K562 (cell line): Measurements from ENCODE around the gene KRT77. TPM values are rescaled to one million over a fixed set of nuclear protein-coding genes. Genes with fewer than 3 reads are reported as not detected.
A peak's percentile ranks its signal among the peaks of the same experiment; 100 is the strongest.

Source experiments
- ATAC-seq: fragments of 200-7000 bp; cut with Tn5 transposase; 3 replicates; pipeline ENCODE4 v1.9.1; 2020; ENCODE audit warnings: moderate library complexity
- BruUV-seq: library from RNA; stranded (reverse); fragments of 400-500 nt; replicated peaks from 2 replicates; lab custom pipeline; 2021; lab: Mats Ljungman, UMichigan
- CTCF ChIA-PET: fragments of 300-600 bp; formaldehyde crosslinking; extraction: SDS; loops from one replicate; lab custom pipeline; 2021; ENCODE audit warnings: low intra/inter-chr PET ratio; lab: Yijun Ruan, JAX
- POLR2A ChIA-PET: fragments of 300-600, 350-650 bp; sonication (Branson Sonifier 250); formaldehyde crosslinking; extraction: SDS; loops from one replicate; lab custom pipeline; 2021; ENCODE audit warnings: antibody characterized with exemption, inconsistent platforms; lab: Yijun Ruan, JAX
- DNase-seq, 4 experiments: peaks; one replicate each; pipeline versions ENCODE4 v3.0.0 to v3.0.0-alpha.2; 2011 to 2018; ENCODE audit warnings: low spot score in 3 of 4, mixed read lengths in 3 of 4; ENCODE audit errors: extremely low read depth in 1 of 4
- FAIRE-seq: peaks from 2 replicates; lab custom pipeline; 2011; peaks lifted over from hg19 to GRCh38; lab: Jason Lieb, UNC
- H2AFZ ChIP-seq: 2 replicates; pipeline ENCODE4 v1.6.0; 2011; ENCODE audit warnings: low read depth, low read length, control low read depth, inconsistent platforms
- H3K27ac ChIP-seq: fragments of 200-600 bp; 3 replicates; pipeline ENCODE4 v1.8.0; 2011; ENCODE audit warnings: low read depth, mild to moderate bottlenecking, control low read depth, inconsistent platforms, low read length, moderate library complexity, mixed read lengths; ENCODE audit errors: extremely low read depth
- H3K27me3 ChIP-seq, 2 experiments: fragments of 300-600 bp in 1 of 2; 2 replicates in 1 of 2; 3 replicates in 1 of 2; pipeline versions ENCODE4 v1.6.0 to v1.8.0; 2011; ENCODE audit warnings: inconsistent platforms in 2 of 2, low read length in 2 of 2, mild to moderate bottlenecking in 1 of 2, mixed read lengths in 1 of 2, moderate library complexity in 1 of 2; ENCODE audit not compliant: control insufficient read depth in 2 of 2, insufficient read depth in 2 of 2
- H3K36me3 ChIP-seq: fragments of 300-600 bp; 3 replicates; pipeline ENCODE4 v1.8.0; 2011; ENCODE audit warnings: mild to moderate bottlenecking, low read length, inconsistent platforms; ENCODE audit not compliant: control insufficient read depth, insufficient read depth
- H3K4me1 ChIP-seq, 2 experiments: fragments of 200-600 bp in 1 of 2; replicated peaks in 1 of 2; 2 replicates in 1 of 2; 3 replicates in 1 of 2; pipeline versions ENCODE4 v1.5.1 to v1.8.0; 2011; ENCODE audit warnings: inconsistent platforms in 2 of 2, low read length in 2 of 2, mild to moderate bottlenecking in 1 of 2, mixed read lengths in 1 of 2, moderate library complexity in 1 of 2; ENCODE audit not compliant: control insufficient read depth in 2 of 2, insufficient read depth in 2 of 2
- H3K4me2 ChIP-seq: 2 replicates; pipeline ENCODE4 v1.6.1; 2011; ENCODE audit warnings: low read length, control low read depth, inconsistent platforms, mixed read lengths; ENCODE audit not compliant: insufficient read depth
- H3K4me3 ChIP-seq: fragments of 200-600 bp; sonication (generic), shearing (Covaris generic); 2 replicates; pipeline ENCODE4 v1.5.1; 2016; ENCODE audit warnings: control low read depth, inconsistent platforms
- H3K79me2 ChIP-seq: fragments of 200-600 bp; 3 replicates; pipeline ENCODE4 v1.8.0; 2011; ENCODE audit warnings: low read length, inconsistent platforms; ENCODE audit not compliant: control insufficient read depth, insufficient read depth
- H3K9ac ChIP-seq, 2 experiments: 2 replicates each; pipeline versions ENCODE4 v1.6.0 to v1.6.1; 2011; ENCODE audit warnings: low read depth in 2 of 2, low read length in 2 of 2, control low read depth in 1 of 2, inconsistent platforms in 1 of 2, mild to moderate bottlenecking in 1 of 2, mixed read lengths in 1 of 2; ENCODE audit not compliant: insufficient read depth in 1 of 2
- H3K9me1 ChIP-seq: one replicate; pipeline ENCODE4 v1.6.0; 2011; ENCODE audit warnings: inconsistent platforms, mild to moderate bottlenecking, low read length, moderate library complexity; ENCODE audit not compliant: control insufficient read depth, insufficient read depth
- H3K9me3 ChIP-seq: replicated peaks from 2 replicates; pipeline ENCODE4 v1.5.1; 2011; ENCODE audit warnings: low read depth, low read length, inconsistent platforms; ENCODE audit not compliant: control insufficient read depth, insufficient read depth
- H4K20me1 ChIP-seq: replicated peaks from 2 replicates; pipeline ENCODE4 v1.6.1; 2011; ENCODE audit warnings: low read length, inconsistent platforms, mixed read lengths; ENCODE audit not compliant: control insufficient read depth, insufficient read depth
- BHLHE40 ChIP-seq: IDR thresholded peaks from 2 replicates; pipeline ENCODE4 v1.6.1; 2011; ENCODE audit warnings: low read length, improper control_type of control experiment
- C11orf30 ChIP-seq: fragments of 450-650 bp; IDR thresholded peaks from 2 replicates; pipeline ENCODE4 v1.6.1; 2016; ENCODE audit warnings: low read depth, mild to moderate bottlenecking
- CBX8 ChIP-seq: fragments of 200-600 bp; sonication (generic); IDR thresholded peaks from 2 replicates; pipeline ENCODE4 v1.6.1; 2012; ENCODE audit warnings: borderline replicate concordance, mixed run types, low read depth, mild to moderate bottlenecking, moderate library complexity, mixed read lengths, low read length, control low read depth, inconsistent platforms; ENCODE audit not compliant: poor library complexity, severe bottlenecking; ENCODE audit errors: extremely low read depth
- CTBP1 ChIP-seq: fragments of 450-650 bp; IDR thresholded peaks from 2 replicates; pipeline ENCODE4 v1.6.1; 2016; ENCODE audit warnings: borderline replicate concordance
- CTCF ChIP-seq, 3 experiments: IDR thresholded peaks in 2 of 3; conservative IDR thresholded peaks in 1 of 3; 2 replicates each; pipeline ENCODE4 v1.5.1; 2011 to 2012; ENCODE audit warnings: low read length in 3 of 3, mild to moderate bottlenecking in 3 of 3, control low read depth in 2 of 3, improper control_type of control experiment in 1 of 3, inconsistent platforms in 1 of 3, low read depth in 1 of 3, mixed read lengths in 1 of 3, moderate library complexity in 1 of 3; ENCODE audit not compliant: insufficient read depth in 2 of 3
- HMBOX1 ChIP-seq: sonication (generic); IDR thresholded peaks from 2 replicates; pipeline ENCODE4 v1.6.1; 2016
- RAD21 ChIP-seq, 2 experiments: fragments of 250-450 bp in 1 of 2; fragments of 450-650 bp in 1 of 2; sonication (Bioruptor Pico) in 1 of 2; formaldehyde crosslinking in 1 of 2; IDR thresholded peaks in 1 of 2; conservative IDR thresholded peaks in 1 of 2; 2 replicates each; pipeline versions ENCODE4 v1.4.0 to v1.8.0; 2020 to 2022; ENCODE audit warnings: mild to moderate bottlenecking in 2 of 2, moderate library complexity in 1 of 2
- SMC3 ChIP-seq: conservative IDR thresholded peaks from 2 replicates; pipeline ENCODE4 v1.6.1; 2011; ENCODE audit warnings: low read depth, low read length, improper control_type of control experiment; ENCODE audit not compliant: insufficient read depth
- TFAM ChIP-seq: fragments of 250-450 bp; sonication (Bioruptor Pico); conservative IDR thresholded peaks from 2 replicates; pipeline ENCODE4 v1.5.0; 2021; ENCODE audit warnings: mild to moderate bottlenecking, moderate library complexity
- TFAP4 ChIP-seq: sonication (generic); formaldehyde crosslinking; IDR thresholded peaks from 2 replicates; pipeline ENCODE4 v1.8.0; 2022; ENCODE audit warnings: missing genetic modification reagents, mild to moderate bottlenecking, moderate library complexity, borderline replicate concordance
- WGBS: fragments of 100-300 bp; shearing (Covaris generic); methylation state at CpG from one replicate; pipeline ENCODE4 v1.1.6; 2016; ENCODE audit warnings: low coverage, mixed read lengths; ENCODE audit not compliant: insufficient coverage; ENCODE audit errors: missing lambda C conversion rate; 5-methylcytosine and 5-hydroxymethylcytosine counted together
- in situ Hi-C: fragments of 300-500 bp; cut with MboI; formaldehyde crosslinking; loops from 4 replicates; pipeline ENCODE4 v1.15.0; 2018; ENCODE audit warnings: inconsistent platforms, mixed read lengths
- intact Hi-C: fragments of 100-400 bp; cut with micrococcal nuclease; formaldehyde crosslinking; loops from 2 replicates; pipeline ENCODE4 v1.14.2; 2022
- polyA plus RNA-seq, 8 experiments: library from polyadenylated mRNA; depleted of rRNA in 4 of 8; stranded (reverse) in 5 of 8; unstranded in 3 of 8; fragments of >200 nt; fragmentation: Nextera tagmentation in 2 of 8; fragmentation: Illumina TruSeq in 1 of 8; extraction: Ambion mirVana in 2 of 8; extraction: Trizol in 1 of 8; gene quantifications; 2 replicates each; pipeline versions ENCODE4 v1.2.1 to v1.2.3, GENCODE V29; 2011 to 2014; ENCODE audit warnings: inconsistent platforms in 1 of 8, missing spikeins in 1 of 8
- total RNA-seq, 7 experiments: library from RNA; depleted of rRNA in 6 of 7; stranded (reverse); fragments of >200 nt in 6 of 7; fragmentation: Illumina TruSeq in 2 of 7; extraction: Trizol in 2 of 7; gene quantifications; 2 replicates each; pipeline versions ENCODE4 v1.2.1 to v1.2.3, GENCODE V29; 2011 to 2021; ENCODE audit warnings: low replicate concordance in 1 of 7

KRT77 gene
- total and polyA plus RNA-seq, 9 of the 15 experiments (the other 6 are each of a cell fraction or from before 2014, with no cell fraction given), result not detected

GRCh38 chr12:52692254-52692653, 11.1 kb downstream of the KRT77 start:
- no peak overlapping the region for H3K27ac ChIP-seq
- H3K79me2 ChIP-seq, result no peaks in the 10 kb centered on the region
- ChIA-PET CTCF (interaction anchor here (1.7 kb wide), 1 partner anchor 178 kb away, joined by 8 read pairs; no protein-coding TSS in a partner anchor), POLR2A (interaction anchor here (0.6 to 1.0 kb wide), 6 partner anchors 12 to 174 kb away, joined by 3 to 4 read pairs (median 3); partner anchors contain the start of gene KRT1)
- no peak overlapping the region for H3K4me3 ChIP-seq
- WGBS, result 2% methylated on average over 7 of the region's 8 CpGs
- H3K27me3 ChIP-seq, result peaks cover 14 to 42% of the 10 kb centered on the region in 2 experiments; a peak in 4 of 5 replicates
- H3K9me3 ChIP-seq, result no peaks in the 10 kb centered on the region
- in situ Hi-C loops (no loop called here), intact Hi-C loops (loop anchor here (10.0 kb wide), 2 partner anchors 107 to 183 kb away; no protein-coding TSS in a partner anchor)
- no peak overlapping the region for H3K9ac ChIP-seq
- no peak overlapping the region for H3K4me2 ChIP-seq
- BruUV-seq, result no TSS peak
- peaks cover 0 to 10% of the 10 kb centered on the region in 2 experiments; a peak in 1 of 5 replicates for H3K4me1 ChIP-seq
- ATAC-seq (peak; percentile 96), DNase-seq (peak; percentile 46 to 69 (median 58)), FAIRE-seq (peak; percentile 71)
- no peaks in the 10 kb centered on the region for H3K36me3 ChIP-seq
- no peaks in the 10 kb centered on the region for H3K9me1 ChIP-seq
- peaks cover 4% of the 10 kb centered on the region; the same call in 1 of the 2 replicates for H4K20me1 ChIP-seq
- H2AFZ ChIP-seq, result no peak overlapping the region
- no peak for TF ChIP-seq HMBOX1
- no peak for TF ChIP-seq CBX8
- TF ChIP-seq CTBP1, result peak; percentile 13; the same call in 1 of the 2 replicates
- TF ChIP-seq RAD21 (CRISPR knock-in tag; conservative IDR thresholded peaks at IDR 0.05 in 1 of 2, IDR thresholded peaks at IDR 0.05 in 1 of 2), result peak in 1 of 2 experiments; percentile 67; a peak in 2 of 4 replicates
- peak; percentile 67 to 74 (median 68) for TF ChIP-seq CTCF (IDR thresholded peaks at IDR 0.05 in 2 of 3, conservative IDR thresholded peaks at IDR 0.05 in 1 of 3; ENCODE audit: insufficient read depth in 2 of 3, low read depth in 1 of 3, low read length in 3 of 3)
- no peak for TF ChIP-seq TFAM (CRISPR knock-in tag)
- peak; percentile 61 for TF ChIP-seq SMC3
- peak; percentile 45; the same call in 1 of the 2 replicates for TF ChIP-seq TFAP4 (CRISPR knock-in tag)
- TF ChIP-seq C11orf30, result no peak
- TF ChIP-seq BHLHE40, result 0 out of 2 replicates have a peak, but pooled peaks have one; percentile 25
